NCI-H1436 treated with DMSO at 0.1 percent for 48 hours (cell line): ENCODE results near the gene ARHGAP10.

Experiments
- DNase-seq: peaks from one replicate; lab custom pipeline; 2025; lab: John Stamatoyannopoulos, UW

ARHGAP10 gene

GRCh38 chr4:147768113-147768512 lies 36.2 kb downstream of the ARHGAP10 start:
- no peak for DNase-seq

- DNase-seq, result no peak
Measured at GRCh38 chr4:147769386-147769785, 37.5 kb downstream of the ARHGAP10 start.

- DNase-seq, result no peak
Measured at GRCh38 chr4:147770831-147771230, 38.9 kb downstream of the ARHGAP10 start.

GRCh38 chr4:147772056-147772455 lies 40.2 kb downstream of the ARHGAP10 start:
- DNase-seq, result no peak

GRCh38 chr4:147772459-147772969 lies 40.6 kb downstream of the ARHGAP10 start:
- DNase-seq, result no peak

- no peak for DNase-seq
Measured at GRCh38 chr4:147773261-147774184, 41.6 kb downstream of the ARHGAP10 start.

GRCh38 chr4:147776716-147777115 lies 44.8 kb downstream of the ARHGAP10 start:
- DNase-seq, result no peak

- no peak for DNase-seq
Measured at GRCh38 chr4:147777456-147778091, 45.7 kb downstream of the ARHGAP10 start.

- no peak for DNase-seq
Measured at GRCh38 chr4:147778942-147779341, 47.1 kb downstream of the ARHGAP10 start.

GRCh38 chr4:147779451-147779850 lies 47.6 kb downstream of the ARHGAP10 start:
- DNase-seq, result no peak

- no peak for DNase-seq
Measured at GRCh38 chr4:147780137-147780777, 48.4 kb downstream of the ARHGAP10 start.

GRCh38 chr4:147782087-147782781 lies 50.3 kb downstream of the ARHGAP10 start:
- no peak for DNase-seq

- DNase-seq, result no peak
Measured at GRCh38 chr4:147785129-147785528, 53.2 kb downstream of the ARHGAP10 start.

- peak; percentile 53 for DNase-seq
Measured at GRCh38 chr4:147786031-147786430, 54.1 kb downstream of the ARHGAP10 start.

- no peak for DNase-seq
Measured at GRCh38 chr4:147786531-147786930, 54.6 kb downstream of the ARHGAP10 start.

GRCh38 chr4:147787204-147787603 lies 55.3 kb downstream of the ARHGAP10 start:
- no peak for DNase-seq

GRCh38 chr4:147788791-147789190 lies 56.9 kb downstream of the ARHGAP10 start:
- DNase-seq, result no peak

GRCh38 chr4:147789596-147789995 lies 57.7 kb downstream of the ARHGAP10 start:
- DNase-seq, result no peak

GRCh38 chr4:147790412-147790811 lies 58.5 kb downstream of the ARHGAP10 start:
- no peak for DNase-seq

GRCh38 chr4:147791341-147791740 lies 59.5 kb downstream of the ARHGAP10 start:
- no peak for DNase-seq

GRCh38 chr4:147791865-147792264 lies 60.0 kb downstream of the ARHGAP10 start:
- DNase-seq, result no peak
